ENCODE results near the gene RAB43. TPM values are rescaled to one million over a fixed set of nuclear protein-coding genes. Genes with fewer than 3 reads are reported as not detected.

Gene RAB43
- total RNA-seq, 3 donors from 2014 or later = 17.4 to 32.0 (median 30.5) TPM

DNA sequence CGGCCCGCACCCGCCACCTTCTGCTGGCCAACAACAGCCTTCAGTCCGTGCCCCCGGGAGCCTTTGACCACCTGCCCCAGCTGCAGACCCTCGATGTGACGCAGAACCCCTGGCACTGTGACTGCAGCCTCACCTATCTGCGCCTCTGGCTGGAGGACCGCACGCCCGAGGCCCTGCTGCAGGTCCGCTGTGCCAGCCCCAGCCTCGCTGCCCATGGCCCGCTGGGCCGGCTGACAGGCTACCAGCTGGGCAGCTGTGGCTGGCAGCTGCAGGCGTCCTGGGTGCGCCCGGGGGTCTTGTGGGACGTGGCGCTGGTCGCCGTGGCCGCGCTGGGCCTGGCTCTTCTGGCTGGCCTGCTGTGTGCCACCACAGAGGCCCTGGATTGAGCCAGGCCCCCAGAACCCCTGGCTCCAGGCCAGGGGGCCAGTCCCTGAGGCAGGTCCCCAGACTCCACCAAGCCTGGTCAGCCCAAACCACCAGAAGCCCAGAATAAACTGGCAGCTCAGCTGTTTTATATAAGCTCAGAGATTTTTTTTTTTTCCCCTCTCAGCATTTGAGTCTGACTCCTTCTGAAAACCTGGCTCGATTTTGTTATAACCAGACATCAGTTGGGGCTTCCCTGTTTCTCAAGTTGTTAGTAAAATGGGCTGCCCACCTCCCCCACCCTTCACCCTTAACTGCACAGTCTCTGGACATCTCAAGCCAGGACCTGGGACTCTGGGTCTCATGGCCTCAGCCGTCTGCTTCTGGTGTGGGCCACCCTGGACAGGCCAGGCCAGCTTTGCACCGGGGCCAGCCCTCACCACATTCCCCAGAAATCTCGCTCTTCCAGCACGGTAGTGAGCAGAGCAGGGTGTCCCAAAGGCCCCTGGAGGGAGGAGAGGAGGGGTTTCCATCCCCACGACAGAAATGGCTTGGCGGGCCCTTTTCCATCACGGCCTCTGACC lies 59.4 kb downstream of the RAB43 start:
- ATAC-seq (no peak), DNase-seq (peak in 1 of 3 donors; percentile 52)
- peaks cover 36% of the 10 kb centered on the region for H3K4me1 ChIP-seq (ENCODE audit: low read depth)
- no peaks in the 10 kb centered on the region for H3K9me3 ChIP-seq
- TF ChIP-seq, protein P1, sequence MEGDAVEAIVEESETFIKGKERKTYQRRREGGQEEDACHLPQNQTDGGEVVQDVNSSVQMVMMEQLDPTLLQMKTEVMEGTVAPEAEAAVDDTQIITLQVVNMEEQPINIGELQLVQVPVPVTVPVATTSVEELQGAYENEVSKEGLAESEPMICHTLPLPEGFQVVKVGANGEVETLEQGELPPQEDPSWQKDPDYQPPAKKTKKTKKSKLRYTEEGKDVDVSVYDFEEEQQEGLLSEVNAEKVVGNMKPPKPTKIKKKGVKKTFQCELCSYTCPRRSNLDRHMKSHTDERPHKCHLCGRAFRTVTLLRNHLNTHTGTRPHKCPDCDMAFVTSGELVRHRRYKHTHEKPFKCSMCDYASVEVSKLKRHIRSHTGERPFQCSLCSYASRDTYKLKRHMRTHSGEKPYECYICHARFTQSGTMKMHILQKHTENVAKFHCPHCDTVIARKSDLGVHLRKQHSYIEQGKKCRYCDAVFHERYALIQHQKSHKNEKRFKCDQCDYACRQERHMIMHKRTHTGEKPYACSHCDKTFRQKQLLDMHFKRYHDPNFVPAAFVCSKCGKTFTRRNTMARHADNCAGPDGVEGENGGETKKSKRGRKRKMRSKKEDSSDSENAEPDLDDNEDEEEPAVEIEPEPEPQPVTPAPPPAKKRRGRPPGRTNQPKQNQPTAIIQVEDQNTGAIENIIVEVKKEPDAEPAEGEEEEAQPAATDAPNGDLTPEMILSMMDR (IDR thresholded peaks at IDR 0.05) = no peak
- intact Hi-C loops (cut with DNase I, micrococcal nuclease) = no loop called here
- no peak overlapping the region for H3K4me3 ChIP-seq
- H3K36me3 ChIP-seq (ENCODE audit: low read depth) = no peaks in the 10 kb centered on the region

DNA sequence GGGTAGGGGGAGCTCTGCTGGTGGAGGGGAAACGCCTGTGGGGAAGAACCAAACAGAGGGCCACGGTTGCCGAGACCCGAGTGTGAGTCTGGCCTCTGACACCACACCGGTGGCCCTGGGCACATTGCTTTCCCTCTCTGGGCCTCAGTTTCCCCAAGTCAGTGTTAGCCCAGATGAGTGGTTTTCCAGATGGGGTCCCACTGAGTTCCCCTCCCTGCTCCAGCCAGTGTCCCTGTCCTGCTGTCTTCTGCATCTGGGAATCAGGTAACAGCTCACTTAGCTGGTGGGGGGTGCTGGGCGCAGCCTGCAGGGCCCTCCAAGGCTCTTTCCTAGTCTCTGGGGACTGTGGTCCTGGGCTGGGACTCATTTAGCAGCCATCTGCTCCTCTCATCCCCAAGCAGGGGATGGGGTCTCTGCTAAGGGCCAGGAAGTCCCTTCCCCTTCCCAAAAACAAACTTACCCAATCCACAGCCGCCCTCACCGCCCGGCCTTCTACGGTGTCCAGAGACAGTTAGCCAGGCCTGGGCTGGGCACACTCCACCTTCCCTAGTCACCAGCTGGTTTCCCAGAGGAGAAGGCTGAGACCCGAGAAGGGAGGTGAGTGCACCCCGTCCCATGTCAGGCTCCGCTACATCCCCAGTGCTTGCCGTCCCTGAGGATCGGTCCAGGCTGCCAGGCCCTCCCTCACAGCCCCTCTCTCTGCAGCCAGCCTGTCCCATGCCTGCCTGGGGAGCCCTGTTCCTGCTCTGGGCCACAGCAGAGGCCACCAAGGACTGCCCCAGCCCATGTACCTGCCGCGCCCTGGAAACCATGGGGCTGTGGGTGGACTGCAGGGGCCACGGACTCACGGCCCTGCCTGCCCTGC lies 60.3 kb downstream of the RAB43 start:
- H3K4me3 ChIP-seq = no peak overlapping the region
- no peaks in the 10 kb centered on the region for H3K9me3 ChIP-seq
- DNase-seq (peak in 2 of 3 donors; percentile 27 to 28), ATAC-seq (no peak)
- H3K4me1 ChIP-seq (ENCODE audit: low read depth) = peaks cover 37% of the 10 kb centered on the region
- H3K36me3 ChIP-seq (ENCODE audit: low read depth) = no peaks in the 10 kb centered on the region
- intact Hi-C loops (cut with DNase I, micrococcal nuclease) = no loop called here
- TF ChIP-seq, protein P1 (IDR thresholded peaks at IDR 0.05) = no peak

DNA sequence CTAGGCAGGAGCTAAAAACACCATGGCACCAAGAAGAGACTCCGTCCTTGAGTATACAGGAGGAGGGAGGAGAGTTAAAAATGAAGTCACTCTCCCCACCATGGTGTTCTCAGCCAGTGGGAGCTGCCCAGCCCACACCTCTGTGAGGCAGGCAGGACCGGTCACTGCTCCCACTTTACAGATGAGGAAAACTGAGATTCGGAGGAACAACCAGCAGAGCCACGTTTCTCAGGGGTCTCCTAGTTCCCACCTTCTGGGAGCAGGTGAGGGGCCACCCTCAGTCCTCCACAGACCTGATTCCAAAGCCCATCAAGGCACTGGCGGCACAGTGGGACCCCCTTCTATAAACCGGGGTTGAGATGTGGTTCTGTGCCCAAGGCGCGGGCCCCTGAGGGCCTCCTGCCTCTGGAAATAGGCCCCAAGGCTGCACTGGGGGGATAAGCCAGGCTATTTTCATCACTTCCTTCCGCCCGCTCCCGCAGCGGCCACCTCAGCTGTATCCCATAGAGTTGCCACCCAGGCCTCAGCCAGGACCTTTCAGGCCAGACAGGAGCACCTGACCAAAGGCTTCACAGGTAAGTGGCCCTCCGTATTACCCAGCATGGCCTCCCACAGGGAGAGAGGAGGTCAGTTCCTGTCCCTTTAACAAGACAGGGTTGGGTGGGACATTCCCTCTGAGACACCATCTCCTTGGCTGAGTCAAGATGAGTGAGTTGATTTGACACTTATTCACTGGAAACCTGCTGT lies 61.2 kb downstream of the RAB43 start, which contains the start of gene GP9:
TSS of gene GP9 (plus strand) at position 504 of the 747 bp plus-strand sequence. CDS start 961 bp downstream, outside the sequence.
- H3K4me3 ChIP-seq = no peak within 1 kb of the TSS
- TF ChIP-seq, protein P1 (IDR thresholded peaks at IDR 0.05) = no peak
- no peak for ATAC-seq
- intact Hi-C loops (cut with DNase I, micrococcal nuclease) = no loop called here
- H3K9me3 ChIP-seq = no peaks in the 10 kb centered on the region
- H3K4me1 ChIP-seq (ENCODE audit: low read depth) = peaks cover 44% of the 10 kb centered on the region
- peak in 1 of 3 donors; percentile 34 for DNase-seq
- H3K36me3 ChIP-seq (ENCODE audit: low read depth) = no peaks in the 10 kb centered on the region

DNA sequence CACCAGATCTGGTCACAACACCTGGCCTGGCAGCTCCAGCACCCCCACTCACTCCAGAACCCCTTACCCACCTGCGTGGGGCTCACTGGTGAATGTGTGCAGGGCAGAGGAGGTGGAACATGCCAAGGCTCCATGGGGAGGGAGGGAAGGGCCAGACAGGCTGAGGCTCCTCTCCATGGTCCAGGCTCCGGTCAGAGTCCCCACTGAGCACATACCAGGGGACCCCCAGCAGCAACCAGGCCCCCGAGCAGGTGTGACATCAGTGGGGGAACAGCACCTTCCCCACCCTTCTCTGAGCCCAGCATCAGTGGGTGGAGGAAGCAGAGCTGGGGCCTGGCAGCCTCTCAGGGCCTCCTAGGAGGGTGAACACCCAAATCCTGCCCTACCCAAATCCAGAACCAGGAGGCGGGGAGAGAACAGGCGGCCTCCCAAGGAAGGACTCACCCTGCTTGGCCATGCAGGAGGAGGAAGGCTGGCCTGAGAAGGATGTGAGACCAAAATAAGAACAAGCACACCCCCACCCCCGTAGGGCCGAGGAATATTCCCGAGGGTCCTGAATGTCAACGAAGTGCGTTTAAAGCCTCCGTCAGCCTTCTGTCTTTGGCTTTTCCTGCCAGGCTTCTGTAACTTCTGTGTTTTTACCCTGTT lies 62.2 kb downstream of the RAB43 start:
- TF ChIP-seq, protein P1 (IDR thresholded peaks at IDR 0.05) = no peak
- no peaks in the 10 kb centered on the region for H3K36me3 ChIP-seq (ENCODE audit: low read depth)
- H3K9me3 ChIP-seq = no peaks in the 10 kb centered on the region
- H3K4me1 ChIP-seq (ENCODE audit: low read depth) = peaks cover 43% of the 10 kb centered on the region
- ATAC-seq (no peak), DNase-seq (peak in 1 of 3 donors; percentile 41)
- H3K4me3 ChIP-seq = no peak overlapping the region
- intact Hi-C loops (cut with DNase I, micrococcal nuclease) = loop anchor here in 1 of 2 donors (10.0 kb wide), 1 partner anchor 185 kb away; the partner anchor contains the start of gene COPG1

Measured in mucosa of descending colon (tissue), 3 donors.